Smooth muscle cell (in vitro differentiated cells): ENCODE data around the gene EMSY. TPM values are rescaled to one million over a fixed set of nuclear protein-coding genes. Genes with fewer than 3 reads are reported as not detected.

Experiments
- DNase-seq: peaks from one replicate; lab custom pipeline; 2025; ENCODE audit not compliant: unreplicated experiment; lab: John Stamatoyannopoulos, UW
- H2AFZ ChIP-seq: fragments of 200-600 bp; sonication (generic); 2 replicates; pipeline ENCODE4 v1.6.0; 2016; ENCODE audit warnings: antibody characterized with exemption, low read depth, mild to moderate bottlenecking
- H3F3A ChIP-seq: fragments of 200-600 bp; sonication (generic); 2 replicates; pipeline ENCODE4 v1.6.0; 2017; ENCODE audit warnings: antibody characterized with exemption, low read depth
- H3K27ac ChIP-seq: fragments of 200-600 bp; sonication (generic); 2 replicates; pipeline ENCODE4 v1.5.1; 2016; ENCODE audit warnings: low read depth, mild to moderate bottlenecking
- H3K27me3 ChIP-seq: fragments of 200-600 bp; sonication (generic); 2 replicates; pipeline ENCODE4 v1.6.1; 2016; ENCODE audit warnings: low read depth, mild to moderate bottlenecking
- H3K36me3 ChIP-seq: fragments of 200-600 bp; sonication (generic); 2 replicates; pipeline ENCODE4 v1.5.1; 2016; ENCODE audit warnings: low read depth
- H3K4me1 ChIP-seq: fragments of 200-600 bp; sonication (generic); 2 replicates; pipeline ENCODE4 v1.5.1; 2016; ENCODE audit warnings: low read depth
- H3K4me2 ChIP-seq: fragments of 200-600 bp; sonication (generic); 2 replicates; pipeline ENCODE4 v1.6.0; 2016; ENCODE audit warnings: mild to moderate bottlenecking
- H3K4me3 ChIP-seq: fragments of 200-600 bp; sonication (generic); 2 replicates; pipeline ENCODE4 v1.5.1; 2016; ENCODE audit warnings: mild to moderate bottlenecking
- H3K79me2 ChIP-seq: fragments of 200-600 bp; sonication (generic); 2 replicates; pipeline ENCODE4 v1.6.0; 2016; ENCODE audit warnings: low read depth, mild to moderate bottlenecking
- H3K9ac ChIP-seq: fragments of 200-600 bp; sonication (generic); 2 replicates; pipeline ENCODE4 v1.6.0; 2016; ENCODE audit warnings: low read depth
- H3K9me3 ChIP-seq: fragments of 200-600 bp; sonication (generic); replicated peaks from 2 replicates; pipeline ENCODE4 v1.5.1; 2016; ENCODE audit warnings: low read depth
- H4K20me1 ChIP-seq: fragments of 200-600 bp; sonication (generic); 2 replicates; pipeline ENCODE4 v1.6.0; 2016; ENCODE audit warnings: low read depth
- WGBS: methylation state at CpG from one replicate; pipeline ENCODE4 v1.1.7; 2016; ENCODE audit warnings: low lambda C conversion rate; 5-methylcytosine and 5-hydroxymethylcytosine counted together
- polyA plus RNA-seq: library from polyadenylated mRNA; unstranded; fragments of >200 nt; fragmentation: Nextera tagmentation; extraction: Ambion mirVana; gene quantifications from 2 replicates; pipeline ENCODE4 v1.2.1, GENCODE V29; 2016
- total RNA-seq: library from RNA; depleted of rRNA; stranded (reverse); fragments of >200 nt; gene quantifications from 2 replicates; pipeline ENCODE4 v1.2.3, GENCODE V29; 2014
- TF ChIP-seq, protein P1 (sequence below): fragments of 200-600 bp; sonication (generic); IDR thresholded peaks from 2 replicates; pipeline ENCODE4 v1.5.1; 2017; ENCODE audit warnings: borderline replicate concordance, mild to moderate bottlenecking, antibody characterized with exemption; ENCODE audit not compliant: insufficient read depth, poor library complexity, severe bottlenecking

Gene EMSY
- total and polyA plus RNA-seq, 2 experiments from 2014 or later = 14.5 to 26.0 TPM

DNA sequence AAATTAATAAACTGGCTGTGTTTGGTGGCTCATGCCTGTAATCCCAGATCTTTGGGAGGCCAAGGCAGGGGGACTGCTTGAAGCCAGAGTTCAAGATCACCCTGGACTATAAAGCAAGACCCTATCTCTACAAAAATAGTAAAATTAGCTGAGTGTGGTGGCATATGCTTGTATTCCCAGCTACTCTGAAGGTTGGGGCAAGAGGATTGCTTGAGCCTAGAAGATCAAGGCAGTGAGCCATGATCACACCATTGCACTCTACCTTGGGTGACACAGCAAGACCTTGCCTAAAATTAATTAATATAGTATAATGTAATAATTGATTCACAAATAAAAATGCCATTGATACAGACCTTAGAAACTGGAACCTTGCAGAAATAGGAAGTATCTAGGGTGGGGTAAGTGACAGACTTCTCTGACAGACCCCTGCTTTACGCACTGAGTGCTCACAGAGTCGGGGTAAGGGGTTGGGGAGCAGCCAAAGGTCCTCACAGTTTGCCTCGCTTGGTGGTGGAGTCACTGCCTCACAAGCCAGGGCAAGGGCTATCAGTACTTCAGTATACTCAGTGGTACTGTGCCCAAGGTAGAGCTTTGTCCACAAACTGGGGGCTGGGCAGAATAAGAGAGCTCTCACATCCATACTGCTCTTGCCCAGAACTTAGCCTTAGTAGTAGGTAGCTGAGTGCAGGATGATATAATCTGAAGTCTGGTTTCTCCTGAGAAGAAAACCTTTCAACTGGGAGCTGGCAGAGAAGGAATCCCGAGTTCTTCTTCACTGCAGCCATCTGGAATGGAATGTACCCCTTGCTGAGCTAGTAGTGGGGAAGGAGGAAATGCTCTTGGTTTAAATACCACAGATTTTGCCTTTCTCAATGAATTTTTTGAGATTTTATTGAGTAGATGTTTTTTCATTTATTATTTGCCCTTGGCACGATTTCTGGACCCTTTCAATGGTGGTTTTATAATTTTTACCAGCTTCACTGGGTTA is 65.5 kb downstream of the EMSY start:
- Histone ChIP-seq H3K27me3 (no peaks in the 10 kb centered on the region), H3K79me2 (no peaks in the 10 kb centered on the region), H4K20me1 (no peaks in the 10 kb centered on the region), H3K4me1 (peaks cover 4% of the 10 kb centered on the region), H3K9ac (no peak overlapping the region), H2AFZ (no peak overlapping the region), H3K27ac (no peak overlapping the region), H3K9me3 (no peaks in the 10 kb centered on the region), H3K4me3 (no peak overlapping the region), H3K4me2 (no peak overlapping the region), H3K36me3 (no peaks in the 10 kb centered on the region), H3F3A (no peaks in the 10 kb centered on the region)
- WGBS = 75% methylated on average over 5 of the region's 5 CpGs
- DNase-seq = no peak
- TF ChIP-seq, protein P1, sequence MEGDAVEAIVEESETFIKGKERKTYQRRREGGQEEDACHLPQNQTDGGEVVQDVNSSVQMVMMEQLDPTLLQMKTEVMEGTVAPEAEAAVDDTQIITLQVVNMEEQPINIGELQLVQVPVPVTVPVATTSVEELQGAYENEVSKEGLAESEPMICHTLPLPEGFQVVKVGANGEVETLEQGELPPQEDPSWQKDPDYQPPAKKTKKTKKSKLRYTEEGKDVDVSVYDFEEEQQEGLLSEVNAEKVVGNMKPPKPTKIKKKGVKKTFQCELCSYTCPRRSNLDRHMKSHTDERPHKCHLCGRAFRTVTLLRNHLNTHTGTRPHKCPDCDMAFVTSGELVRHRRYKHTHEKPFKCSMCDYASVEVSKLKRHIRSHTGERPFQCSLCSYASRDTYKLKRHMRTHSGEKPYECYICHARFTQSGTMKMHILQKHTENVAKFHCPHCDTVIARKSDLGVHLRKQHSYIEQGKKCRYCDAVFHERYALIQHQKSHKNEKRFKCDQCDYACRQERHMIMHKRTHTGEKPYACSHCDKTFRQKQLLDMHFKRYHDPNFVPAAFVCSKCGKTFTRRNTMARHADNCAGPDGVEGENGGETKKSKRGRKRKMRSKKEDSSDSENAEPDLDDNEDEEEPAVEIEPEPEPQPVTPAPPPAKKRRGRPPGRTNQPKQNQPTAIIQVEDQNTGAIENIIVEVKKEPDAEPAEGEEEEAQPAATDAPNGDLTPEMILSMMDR = no peak

DNA sequence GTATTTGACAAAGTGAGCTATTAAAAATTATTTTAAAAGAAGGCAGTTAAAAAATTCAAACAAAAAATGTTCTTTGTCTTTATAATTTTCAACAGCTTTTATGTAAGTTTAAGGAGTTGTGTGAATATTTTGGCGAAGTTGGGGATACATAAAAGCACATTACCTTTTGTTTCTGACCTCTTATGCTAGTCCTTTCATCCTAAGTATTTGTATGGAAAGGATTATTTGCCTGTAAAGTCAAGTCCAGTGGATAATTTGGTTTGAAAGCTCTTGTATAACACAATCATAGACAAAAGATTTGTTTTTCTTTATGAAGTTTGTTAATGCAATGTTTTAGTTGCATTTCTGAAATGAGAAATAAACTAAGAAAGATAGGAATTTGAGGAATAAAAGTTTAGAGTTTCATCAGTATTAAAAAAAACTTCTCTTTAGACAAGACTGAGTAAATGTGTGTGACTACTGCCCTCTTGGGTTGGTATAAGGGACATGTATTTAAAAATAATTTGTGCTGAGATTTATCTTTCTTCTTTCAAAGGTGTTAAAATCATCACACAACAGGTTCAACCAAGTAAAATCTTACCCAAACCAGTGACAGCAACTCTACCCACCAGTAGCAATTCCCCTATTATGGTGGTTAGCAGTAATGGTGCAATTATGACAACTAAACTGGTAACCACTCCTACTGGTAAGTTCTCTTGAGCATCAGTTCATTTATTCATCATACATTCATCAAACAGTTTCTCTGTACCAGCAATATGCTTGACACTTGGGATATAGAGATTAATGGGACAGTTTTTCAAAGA is 68.2 kb downstream of the EMSY start:
- H3K9me3 ChIP-seq = no peaks in the 10 kb centered on the region
- H3K4me1 ChIP-seq = peaks cover 4% of the 10 kb centered on the region
- no peak overlapping the region for H3K4me3 ChIP-seq
- H3K27me3 ChIP-seq = no peaks in the 10 kb centered on the region
- DNase-seq = no peak
- no peaks in the 10 kb centered on the region for H3F3A ChIP-seq
- no peaks in the 10 kb centered on the region for H3K36me3 ChIP-seq
- TF ChIP-seq, protein P1 = peak; percentile 38
- H3K79me2 ChIP-seq = no peaks in the 10 kb centered on the region
- no peaks in the 10 kb centered on the region for H4K20me1 ChIP-seq
- no peak overlapping the region for H3K27ac ChIP-seq
- H2AFZ ChIP-seq = no peak overlapping the region
- no peak overlapping the region for H3K9ac ChIP-seq
- H3K4me2 ChIP-seq = no peak overlapping the region
- 59% methylated on average over 1 of the region's 1 CpG for WGBS

DNA sequence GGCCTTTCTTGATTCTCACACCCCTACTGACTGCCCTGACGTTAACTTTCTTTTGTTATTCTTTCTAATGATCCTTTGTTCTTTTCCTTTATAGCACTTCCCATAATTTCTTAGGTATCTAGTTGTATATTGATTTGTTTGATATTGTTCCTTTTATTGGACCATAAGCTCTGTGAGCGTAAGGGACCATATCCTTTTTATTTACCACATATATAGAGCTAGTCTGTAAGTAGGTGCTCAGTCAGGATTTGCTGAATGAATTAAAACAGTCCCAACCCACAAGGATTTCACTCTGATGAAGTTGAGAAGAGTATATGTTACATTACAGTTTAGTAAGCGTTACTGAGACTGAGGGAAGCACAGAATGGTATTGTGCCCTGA is 68.8 kb downstream of the EMSY start:
- Histone ChIP-seq H3K9me3 (no peaks in the 10 kb centered on the region), H3F3A (no peaks in the 10 kb centered on the region), H3K4me1 (peaks cover 4% of the 10 kb centered on the region), H3K27me3 (no peaks in the 10 kb centered on the region), H3K79me2 (no peaks in the 10 kb centered on the region), H2AFZ (no peak overlapping the region), H3K36me3 (no peaks in the 10 kb centered on the region), H3K4me2 (no peak overlapping the region), H3K27ac (no peak overlapping the region), H3K9ac (no peak overlapping the region), H3K4me3 (no peak overlapping the region), H4K20me1 (no peaks in the 10 kb centered on the region)
- WGBS = 98% methylated on average over 3 of the region's 3 CpGs
- TF ChIP-seq, protein P1 = no peak
- no peak for DNase-seq
